ENCODE measurements around the gene RNF223.

Gene RNF223

DNA sequence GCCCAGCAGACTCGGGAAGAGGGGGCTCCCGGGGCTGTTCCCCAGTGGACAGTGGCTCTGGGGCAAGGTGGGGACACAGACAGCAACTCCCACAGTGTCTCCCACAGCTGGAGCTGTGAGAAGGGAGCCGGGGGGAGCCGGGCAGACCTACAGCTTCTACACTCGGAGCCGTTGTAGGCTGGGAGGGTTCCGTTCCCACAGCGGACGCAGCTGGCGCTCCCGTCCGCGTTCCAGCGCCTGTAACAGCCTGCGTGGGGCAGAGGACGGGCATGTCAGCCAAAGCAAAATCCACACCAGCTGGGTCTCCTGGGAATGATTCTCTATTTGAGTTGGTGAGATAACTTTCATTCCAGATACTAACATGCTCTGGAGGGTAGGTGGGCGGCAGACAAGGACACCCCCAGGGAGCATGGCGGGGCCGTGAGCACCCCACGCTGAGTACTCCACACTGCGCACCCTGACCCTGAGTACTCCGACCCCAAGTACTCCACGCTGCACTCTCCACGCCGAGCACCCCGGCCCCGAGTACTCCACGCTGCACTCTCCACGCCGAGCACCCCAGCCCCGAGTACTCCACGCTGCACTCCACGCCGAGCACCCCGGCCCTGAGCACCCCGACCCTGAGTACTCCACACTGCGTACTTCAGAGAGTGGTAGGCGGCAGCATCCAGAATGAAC, 13.4 kb upstream of the RNF223 start:
- no peaks in the 10 kb centered on the region for H4K20me1 ChIP-seq (ENCODE audit: insufficient read depth, low read length)
- no peaks in the 10 kb centered on the region for H3K27me3 ChIP-seq (replicated peaks; ENCODE audit: insufficient read depth, low read length)
- TF ChIP-seq CTCF (IDR thresholded peaks at IDR 0.05; ENCODE audit: low read length) (no peak), EZH2phosphoT487 (IDR thresholded peaks at IDR 0.05; ENCODE audit: low read length) (no peak), EZH2 (optimal IDR thresholded peaks at IDR 0.05; ENCODE audit: low read depth, low read length) (no peak)
- H3K36me3 ChIP-seq (replicated peaks; ENCODE audit: insufficient read depth, low read length): no peaks in the 10 kb centered on the region
- no peaks in the 10 kb centered on the region for H3K79me2 ChIP-seq (ENCODE audit: low read length)
- H2AFZ ChIP-seq (ENCODE audit: low read length): no peak overlapping the region
- no peak overlapping the region for H3K4me3 ChIP-seq (ENCODE audit: low read length)
- DNase-seq: no peak
- no peak overlapping the region for H3K27ac ChIP-seq (ENCODE audit: low read length)
- no peak overlapping the region for H3K9ac ChIP-seq (ENCODE audit: low read length)
- no peaks in the 10 kb centered on the region for H3K4me1 ChIP-seq (ENCODE audit: low read length)
- no peaks in the 10 kb centered on the region for H3K9me2 ChIP-seq (replicated peaks; ENCODE audit: insufficient read depth, low read length)
- no peaks in the 10 kb centered on the region for H3F3A ChIP-seq (ENCODE audit: insufficient read depth, low read length)
- no peaks in the 10 kb centered on the region for H3K9me3 ChIP-seq (replicated peaks; ENCODE audit: insufficient read depth, low read length)
- no peak overlapping the region for H3K4me2 ChIP-seq (ENCODE audit: low read depth, low read length)

DNA sequence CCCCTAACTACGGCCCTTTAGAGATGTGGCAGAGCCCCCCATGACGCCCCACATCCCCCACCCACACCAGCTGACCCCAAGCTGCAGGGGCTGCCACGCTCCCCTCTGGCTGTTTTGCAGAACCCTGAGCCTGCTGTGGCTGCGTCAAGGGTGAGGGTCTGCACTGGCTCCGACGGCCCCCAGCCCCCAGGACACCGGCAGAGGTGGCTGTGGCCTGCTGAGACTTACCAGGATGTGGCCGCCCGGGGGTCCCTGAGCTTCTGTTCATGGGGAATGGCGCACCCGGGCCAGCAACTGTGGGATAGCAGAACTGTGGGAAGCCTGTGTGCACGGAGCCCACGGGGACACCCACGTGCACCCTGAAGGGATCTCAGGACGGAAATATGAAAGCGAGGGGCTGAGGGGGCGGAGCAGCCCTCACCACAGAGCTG, 12.8 kb upstream of the RNF223 start:
- DNase-seq: no peak
- H3K27me3 ChIP-seq (replicated peaks; ENCODE audit: insufficient read depth, low read length): no peaks in the 10 kb centered on the region
- H4K20me1 ChIP-seq (ENCODE audit: insufficient read depth, low read length): no peaks in the 10 kb centered on the region
- no peaks in the 10 kb centered on the region for H3K4me1 ChIP-seq (ENCODE audit: low read length)
- no peak overlapping the region for H3K4me3 ChIP-seq (ENCODE audit: low read length)
- no peak overlapping the region for H3K27ac ChIP-seq (ENCODE audit: low read length)
- no peaks in the 10 kb centered on the region for H3K79me2 ChIP-seq (ENCODE audit: low read length)
- TF ChIP-seq EZH2 (optimal IDR thresholded peaks at IDR 0.05; ENCODE audit: low read depth, low read length) (no peak), CTCF (IDR thresholded peaks at IDR 0.05; ENCODE audit: low read length) (no peak), EZH2phosphoT487 (IDR thresholded peaks at IDR 0.05; ENCODE audit: low read length) (no peak)
- no peak overlapping the region for H2AFZ ChIP-seq (ENCODE audit: low read length)
- no peak overlapping the region for H3K4me2 ChIP-seq (ENCODE audit: low read depth, low read length)
- H3K36me3 ChIP-seq (replicated peaks; ENCODE audit: insufficient read depth, low read length): no peaks in the 10 kb centered on the region
- H3K9me3 ChIP-seq (replicated peaks; ENCODE audit: insufficient read depth, low read length): no peaks in the 10 kb centered on the region
- no peaks in the 10 kb centered on the region for H3K9me2 ChIP-seq (replicated peaks; ENCODE audit: insufficient read depth, low read length)
- H3F3A ChIP-seq (ENCODE audit: insufficient read depth, low read length): no peaks in the 10 kb centered on the region
- H3K9ac ChIP-seq (ENCODE audit: low read length): no peak overlapping the region

- Histone ChIP-seq H3K4me3 (ENCODE audit: low read length) (no peak overlapping the region), H3K36me3 (replicated peaks; ENCODE audit: insufficient read depth, low read length) (no peaks in the 10 kb centered on the region), H3F3A (ENCODE audit: insufficient read depth, low read length) (no peaks in the 10 kb centered on the region), H3K79me2 (ENCODE audit: low read length) (no peaks in the 10 kb centered on the region), H3K27me3 (replicated peaks; ENCODE audit: insufficient read depth, low read length) (no peaks in the 10 kb centered on the region), H3K9me3 (replicated peaks; ENCODE audit: insufficient read depth, low read length) (no peaks in the 10 kb centered on the region), H3K4me1 (ENCODE audit: low read length) (no peaks in the 10 kb centered on the region), H3K9me2 (replicated peaks; ENCODE audit: insufficient read depth, low read length) (no peaks in the 10 kb centered on the region), H4K20me1 (ENCODE audit: insufficient read depth, low read length) (no peaks in the 10 kb centered on the region), H2AFZ (ENCODE audit: low read length) (no peak overlapping the region), H3K27ac (ENCODE audit: low read length) (no peak overlapping the region), H3K4me2 (ENCODE audit: low read depth, low read length) (no peak overlapping the region), H3K9ac (ENCODE audit: low read length) (no peak overlapping the region)
- DNase-seq: no peak
- TF ChIP-seq CTCF (IDR thresholded peaks at IDR 0.05; ENCODE audit: low read length) (no peak), EZH2phosphoT487 (IDR thresholded peaks at IDR 0.05; ENCODE audit: low read length) (no peak), EZH2 (optimal IDR thresholded peaks at IDR 0.05; ENCODE audit: low read depth, low read length) (no peak)
Observed at GRCh38 chr1:1085911-1086841, 12.1 kb upstream of the RNF223 start.

Measured in MM.1S (cell line).